IMR-90 (cell line): ENCODE measurements around the gene CRYBA4. TPM values are rescaled to one million over a fixed set of nuclear protein-coding genes. Genes with fewer than 3 reads are reported as not detected.
A peak's percentile ranks its signal among the peaks of the same experiment; 100 is the strongest.

Experiments used
- ATAC-seq: fragments of 200-7000 bp; cut with Tn5 transposase; 2 replicates; pipeline ENCODE4 v1.9.1; 2020; ENCODE audit warnings: low read depth, mild to moderate bottlenecking, moderate library complexity
- BruUV-seq: library from RNA; stranded (reverse); fragments of 400-500 nt; replicated peaks from 2 replicates; lab custom pipeline; 2021; lab: Mats Ljungman, UMichigan
- CTCF ChIA-PET: fragments of 300-600 bp; formaldehyde crosslinking; extraction: SDS; loops from one replicate; lab custom pipeline; 2021; ENCODE audit warnings: antibody characterized with exemption; lab: Yijun Ruan, JAX
- POLR2A ChIA-PET: fragments of 300-600 bp; sonication (Branson Sonifier 250); formaldehyde crosslinking; loops from one replicate; lab custom pipeline; 2022; ENCODE audit warnings: antibody characterized with exemption; ENCODE audit not compliant: unreplicated experiment; lab: Charles Lee
- DNase-seq: peaks from one replicate; pipeline ENCODE4 v3.0.0; 2013
- H2AFZ ChIP-seq: replicated peaks from 2 replicates; pipeline ENCODE3; 2013; ENCODE audit warnings: low read length, mild to moderate bottlenecking; ENCODE audit not compliant: poor library complexity
- H2AK5ac ChIP-seq: 2 replicates; pipeline ENCODE4 v1.6.1; 2013; ENCODE audit warnings: low read depth, low read length, inconsistent platforms
- H2AK9ac ChIP-seq: replicated peaks from 2 replicates; pipeline ENCODE3; 2013; ENCODE audit warnings: mild to moderate bottlenecking, low read depth, low read length, moderate library complexity; ENCODE audit not compliant: poor library complexity
- H2BK120ac ChIP-seq: 2 replicates; pipeline ENCODE4 v1.6.1; 2013; ENCODE audit warnings: low read depth, low read length, inconsistent platforms
- H2BK15ac ChIP-seq: 3 replicates; pipeline ENCODE4 v1.6.1; 2013; ENCODE audit warnings: low read depth, low read length, inconsistent platforms
- H2BK20ac ChIP-seq: 2 replicates; pipeline ENCODE4 v1.6.1; 2013; ENCODE audit warnings: low read depth, mild to moderate bottlenecking, inconsistent platforms, low read length, moderate library complexity
- H2BK5ac ChIP-seq: 2 replicates; pipeline ENCODE4 v1.6.1; 2013; ENCODE audit warnings: mild to moderate bottlenecking, low read depth, low read length, inconsistent platforms; ENCODE audit not compliant: poor library complexity, severe bottlenecking
- H3K14ac ChIP-seq: replicated peaks from 2 replicates; pipeline ENCODE4 v1.6.1; 2013; ENCODE audit warnings: low read depth, low read length, inconsistent platforms
- H3K18ac ChIP-seq: 2 replicates; pipeline ENCODE4 v1.6.1; 2013; ENCODE audit warnings: low read depth, low read length, control low read depth
- H3K23ac ChIP-seq: 2 replicates; pipeline ENCODE4 v1.6.1; 2013; ENCODE audit warnings: low read depth, low read length, inconsistent platforms
- H3K27ac ChIP-seq: 2 replicates; pipeline ENCODE4 v1.5.1; 2013; ENCODE audit warnings: mild to moderate bottlenecking, control low read depth, low read length; ENCODE audit not compliant: insufficient read depth
- H3K27me3 ChIP-seq: 2 replicates; pipeline ENCODE4 v1.6.1; 2013; ENCODE audit warnings: low read length; ENCODE audit not compliant: control insufficient read depth, insufficient read depth
- H3K36me3 ChIP-seq: 2 replicates; pipeline ENCODE4 v1.6.1; 2013; ENCODE audit warnings: low read length, mixed read lengths; ENCODE audit not compliant: control insufficient read depth, insufficient read depth
- H3K4ac ChIP-seq: 2 replicates; pipeline ENCODE4 v1.6.1; 2013; ENCODE audit warnings: low read depth, low read length, inconsistent platforms
- H3K4me1 ChIP-seq: 2 replicates; pipeline ENCODE4 v1.6.1; 2013; ENCODE audit warnings: low read length, mixed read lengths; ENCODE audit not compliant: control insufficient read depth, insufficient read depth
- H3K4me2 ChIP-seq: 2 replicates; pipeline ENCODE4 v1.6.1; 2013; ENCODE audit warnings: low read depth, mild to moderate bottlenecking, control low read depth, low read length, moderate library complexity
- H3K4me3 ChIP-seq: 2 replicates; pipeline ENCODE4 v1.5.1; 2013; ENCODE audit warnings: low read depth, mild to moderate bottlenecking, control low read depth, low read length, moderate library complexity; ENCODE audit not compliant: insufficient read depth
- H3K56ac ChIP-seq: 2 replicates; pipeline ENCODE4 v1.6.1; 2013; ENCODE audit warnings: low read length, inconsistent platforms; ENCODE audit not compliant: insufficient read depth; ENCODE audit errors: extremely low read depth
- H3K79me1 ChIP-seq, 2 experiments: 2 replicates each; pipeline ENCODE4 v1.6.1; 2013; ENCODE audit warnings: low read length in 2 of 2, inconsistent platforms in 1 of 2, low read depth in 1 of 2
- H3K9ac ChIP-seq: 2 replicates; pipeline ENCODE4 v1.6.1; 2013; ENCODE audit warnings: low read depth, low read length, control low read depth
- H3K9me1 ChIP-seq: 2 replicates; pipeline ENCODE4 v1.6.1; 2013; ENCODE audit warnings: low read length, inconsistent platforms; ENCODE audit not compliant: insufficient read depth
- H3K9me3 ChIP-seq: 2 replicates; pipeline ENCODE4 v1.6.1; 2013; ENCODE audit warnings: low read length; ENCODE audit not compliant: control insufficient read depth, insufficient read depth
- H4K20me1 ChIP-seq: 2 replicates; pipeline ENCODE4 v1.6.1; 2013; ENCODE audit warnings: low read length, inconsistent platforms; ENCODE audit not compliant: insufficient read depth
- H4K5ac ChIP-seq: 2 replicates; pipeline ENCODE4 v1.6.1; 2013; ENCODE audit warnings: mild to moderate bottlenecking, low read depth, low read length, control low read depth
- H4K8ac ChIP-seq, 2 experiments: 2 replicates each; pipeline ENCODE4 v1.6.1; 2013; ENCODE audit warnings: low read depth in 2 of 2, low read length in 2 of 2, control low read depth in 1 of 2, inconsistent platforms in 1 of 2
- H4K91ac ChIP-seq: 2 replicates; pipeline ENCODE4 v1.6.1; 2013; ENCODE audit warnings: low read depth, low read length, inconsistent platforms; ENCODE audit not compliant: insufficient read depth
- BHLHE40 ChIP-seq: fragments of 150-350 bp; IDR thresholded peaks from 2 replicates; pipeline ENCODE4 v1.6.1; 2016; ENCODE audit warnings: mild to moderate bottlenecking, low read depth, low read length
- CEBPB ChIP-seq: IDR thresholded peaks from 2 replicates; pipeline ENCODE4 v1.6.1; 2012; ENCODE audit warnings: low read depth, low read length, improper control_type of control experiment
- CTCF ChIP-seq: conservative IDR thresholded peaks from 2 replicates; pipeline ENCODE4 v1.5.1; 2012; ENCODE audit warnings: mild to moderate bottlenecking, low read depth, low read length, improper control_type of control experiment
- ELK1 ChIP-seq: fragments of 150-350 bp; IDR thresholded peaks from 2 replicates; pipeline ENCODE4 v1.6.1; 2016; ENCODE audit warnings: low read depth, mild to moderate bottlenecking, low read length, moderate library complexity, borderline replicate concordance
- FOS ChIP-seq: fragments of 150-350 bp; IDR thresholded peaks from 2 replicates; pipeline ENCODE4 v1.6.1; 2016; ENCODE audit warnings: low read depth, low read length
- MAZ ChIP-seq: IDR thresholded peaks from 2 replicates; pipeline ENCODE4 v1.6.1; 2012; ENCODE audit warnings: low read depth, mild to moderate bottlenecking, low read length, improper control_type of control experiment, moderate library complexity, borderline replicate concordance
- MXI1 ChIP-seq: IDR thresholded peaks from 2 replicates; pipeline ENCODE4 v1.6.1; 2012; ENCODE audit warnings: low read depth, mild to moderate bottlenecking, low read length, moderate library complexity, borderline replicate concordance
- NFE2L2 ChIP-seq: fragments of 150-350 bp; IDR thresholded peaks from 2 replicates; pipeline ENCODE4 v1.6.1; 2016; ENCODE audit warnings: low read depth, mild to moderate bottlenecking, low read length
- POLR2A ChIP-seq: IDR thresholded peaks from 2 replicates; pipeline ENCODE4 v1.6.1; 2012; ENCODE audit warnings: mild to moderate bottlenecking, low read depth, low read length
- RAD21 ChIP-seq: IDR thresholded peaks from 2 replicates; pipeline ENCODE4 v1.6.1; 2012; ENCODE audit warnings: low read length, improper control_type of control experiment
- RCOR1 ChIP-seq: IDR thresholded peaks from 2 replicates; pipeline ENCODE4 v1.6.1; 2012; ENCODE audit warnings: mild to moderate bottlenecking, low read length, improper control_type of control experiment; ENCODE audit not compliant: insufficient replicate concordance
- RFX5 ChIP-seq: IDR thresholded peaks from 2 replicates; pipeline ENCODE4 v1.8.0; 2012; ENCODE audit warnings: low read depth, mild to moderate bottlenecking, low read length, moderate library complexity
- SMC3 ChIP-seq: fragments of 150-350 bp; IDR thresholded peaks from 2 replicates; pipeline ENCODE4 v1.6.1; 2016; ENCODE audit warnings: low read depth, mild to moderate bottlenecking, antibody characterized with exemption, low read length, moderate library complexity
- WGBS, 2 experiments: methylation state at CpG; one replicate each; pipeline versions ENCODE4 v1.1.5 to v1.1.7; 2013; ENCODE audit warnings: missing lambda C conversion rate in 2 of 2; ENCODE audit not compliant: insufficient read length in 1 of 2; ENCODE audit errors: extremely low coverage in 2 of 2; 5-methylcytosine and 5-hydroxymethylcytosine counted together
- dilution Hi-C: fragments of 300-500 bp; cut with HindIII; formaldehyde crosslinking; loops from one replicate; pipeline ENCODE4 v1.14.3; 2018; ENCODE audit warnings: low sequenced_read_pairs; ENCODE audit not compliant: unreplicated experiment
- in situ Hi-C: fragments of 300-500 bp; cut with MboI; formaldehyde crosslinking; loops from 3 replicates; pipeline ENCODE4 v1.14.3; 2019; ENCODE audit warnings: low sequenced_read_pairs, inconsistent platforms, mixed read lengths
- intact Hi-C: fragments of 100-400 bp; cut with micrococcal nuclease; formaldehyde crosslinking; loops from 2 replicates; pipeline ENCODE4 v1.10.0; 2022
- polyA plus RNA-seq, 3 experiments: library from polyadenylated mRNA; depleted of rRNA; stranded (reverse); fragments of >200 nt; gene quantifications; 2 replicates each; pipeline ENCODE4 v1.2.3, GENCODE V29; 2012; ENCODE audit warnings: low replicate concordance in 1 of 3
- total RNA-seq: library from RNA; depleted of rRNA; stranded (reverse); fragments of >200 nt; gene quantifications from 2 replicates; pipeline ENCODE4 v1.2.3, GENCODE V29; 2012

CRYBA4 gene
- total and polyA plus RNA-seq, 2 of the 4 experiments (the other 2 are of a cell fraction): not detected

- Histone ChIP-seq H3K27me3 (peaks cover 8% of the 10 kb centered on the region), H3K27ac (no peak overlapping the region), H3K4me2 (no peak overlapping the region), H3K9ac (no peak overlapping the region), H3K9me3 (no peaks in the 10 kb centered on the region), H2AK5ac (no peak overlapping the region), H3K14ac (no peak overlapping the region), H4K8ac (no peak overlapping the region), H4K5ac (no peak overlapping the region), H3K4me1 (peaks cover 8% of the 10 kb centered on the region), H4K91ac (no peak overlapping the region), H2AK9ac (no peak overlapping the region), H2AFZ (no peak overlapping the region), H2BK20ac (no peak overlapping the region), H3K79me1 (peaks cover 0 to 5% of the 10 kb centered on the region in 2 experiments; a peak in 1 of 4 replicates), H3K4me3 (no peak overlapping the region), H3K56ac (no peak overlapping the region), H3K4ac (0 out of 2 replicates have a peak overlapping the region, but pooled peaks have one; percentile 8), H2BK5ac (no peak overlapping the region), H2BK120ac (no peak overlapping the region), H3K36me3 (no peaks in the 10 kb centered on the region), H3K18ac (no peak overlapping the region), H3K9me1 (peaks cover 14% of the 10 kb centered on the region), H4K20me1 (no peaks in the 10 kb centered on the region), H2BK15ac (no peak overlapping the region), H3K23ac (no peak overlapping the region)
- dilution Hi-C loops (no loop called here), in situ Hi-C loops (no loop called here), intact Hi-C loops (no loop called here)
- WGBS, 2 experiments: 23% methylated on average over 6 of the region's 14 CpGs; no CpG with 5 or more reads in 1 of the 2 experiments
- ATAC-seq (no peak), DNase-seq (no peak)
- TF ChIP-seq NFE2L2 (no peak), MAZ (no peak), CTCF (no peak), FOS (no peak), RAD21 (no peak), POLR2A (no peak), SMC3 (no peak), ELK1 (no peak), MXI1 (no peak), RFX5 (no peak), RCOR1 (no peak), BHLHE40 (no peak), CEBPB (no peak)
- ChIA-PET POLR2A (no interaction called here), CTCF (no interaction called here)
- BruUV-seq: no TSS peak
Observed at GRCh38 chr22:26614322-26614721, 7.4 kb upstream of the CRYBA4 start.
